WERI-Rb-1 (cell line): ENCODE measurements around the gene GALK2.
"Not testable (repeated sequence)": the region's sequence is repeated elsewhere in the genome, so short reads cannot be mapped to it uniquely, and the experiment has no call there.

Experiments
- DNase-seq: peaks from one replicate; pipeline ENCODE4 v3.0.0-alpha.2; 2020
- H3K27ac ChIP-seq: fragments of 250-450 bp; sonication (Bioruptor Pico); 2 replicates; pipeline ENCODE4 v1.5.1; 2020; ENCODE audit warnings: mild to moderate bottlenecking, moderate library complexity
- H3K27me3 ChIP-seq: fragments of 250-450 bp; sonication (Bioruptor Pico); 2 replicates; pipeline ENCODE4 v1.5.1; 2021; ENCODE audit warnings: mild to moderate bottlenecking, low read depth, moderate library complexity; ENCODE audit not compliant: insufficient read depth, severe bottlenecking
- H3K36me3 ChIP-seq: fragments of 250-450 bp; sonication (Bioruptor Pico); 2 replicates; pipeline ENCODE4 v1.5.1; 2020; ENCODE audit warnings: mild to moderate bottlenecking, moderate library complexity
- H3K4me3 ChIP-seq: 2 replicates; pipeline ENCODE4 v1.5.1; 2011; ENCODE audit warnings: low read depth, mild to moderate bottlenecking, control low read depth, low read length
- H3K9me3 ChIP-seq: fragments of 250-450 bp; sonication (Bioruptor Pico); 2 replicates; pipeline ENCODE4 v1.5.1; 2021; ENCODE audit warnings: mild to moderate bottlenecking, moderate library complexity; ENCODE audit not compliant: severe bottlenecking
- CTCF ChIP-seq: IDR thresholded peaks from 2 replicates; pipeline ENCODE4 v1.5.1; 2011; ENCODE audit warnings: low read depth, mild to moderate bottlenecking, control low read depth, inconsistent platforms, low read length

The GALK2 gene

GRCh38 chr15:49171790-49172189, 1.7 kb downstream of the GALK2 start:
- H3K27ac ChIP-seq, result no peak overlapping the region
- no peak overlapping the region for H3K4me3 ChIP-seq
- no peak for TF ChIP-seq CTCF
- no peaks in the 10 kb centered on the region for H3K36me3 ChIP-seq
- DNase-seq, result no peak
- no peaks in the 10 kb centered on the region for H3K9me3 ChIP-seq
- no peaks in the 10 kb centered on the region for H3K27me3 ChIP-seq

GRCh38 chr15:49174902-49175301, 4.9 kb downstream of the GALK2 start:
- Histone ChIP-seq H3K27me3 (no peaks in the 10 kb centered on the region), H3K27ac (no peak overlapping the region), H3K4me3 (no peak overlapping the region), H3K9me3 (no peaks in the 10 kb centered on the region), H3K36me3 (no peaks in the 10 kb centered on the region)
- TF ChIP-seq CTCF, result no peak
- DNase-seq, result no peak

- H3K27me3 ChIP-seq, H3K4me3 ChIP-seq, H3K27ac ChIP-seq, DNase-seq, H3K36me3 ChIP-seq, H3K9me3 ChIP-seq: not testable (repeated sequence)
Measured at GRCh38 chr15:49175582-49176397, 5.7 kb downstream of the GALK2 start.

- no peak overlapping the region for H3K4me3 ChIP-seq
- no peaks in the 10 kb centered on the region for H3K36me3 ChIP-seq
- H3K27ac ChIP-seq, result no peak overlapping the region
- H3K27me3 ChIP-seq, result no peaks in the 10 kb centered on the region
- no peak for DNase-seq
- TF ChIP-seq CTCF, result no peak
- no peaks in the 10 kb centered on the region for H3K9me3 ChIP-seq
Measured at GRCh38 chr15:49178497-49178896, 8.4 kb downstream of the GALK2 start.

GRCh38 chr15:49179433-49180190, 9.6 kb downstream of the GALK2 start:
- no peak for DNase-seq
- no peak for TF ChIP-seq CTCF

DNA sequence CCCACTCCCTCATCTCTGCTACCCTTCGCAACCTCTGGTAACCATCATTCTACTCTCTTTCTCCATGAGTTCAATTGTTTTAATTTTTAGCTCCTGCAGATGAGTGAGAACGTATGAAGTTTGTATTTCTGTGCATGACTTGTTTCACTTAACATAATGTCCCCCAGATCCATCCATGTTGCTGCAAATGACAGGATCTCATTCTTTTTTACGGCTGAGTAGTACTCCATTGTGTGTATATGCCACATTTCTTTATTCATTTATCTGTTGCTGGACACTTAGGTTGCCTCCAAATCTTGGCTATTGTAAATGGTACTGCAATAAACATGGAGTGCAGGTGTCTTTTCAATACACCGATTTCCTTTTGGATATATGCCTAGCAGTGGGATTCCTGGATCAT, 12.1 kb downstream of the GALK2 start:
- H3K9me3 ChIP-seq, result no peaks in the 10 kb centered on the region
- H3K27me3 ChIP-seq, result no peaks in the 10 kb centered on the region
- no peaks in the 10 kb centered on the region for H3K36me3 ChIP-seq
- no peak overlapping the region for H3K4me3 ChIP-seq
- no peak overlapping the region for H3K27ac ChIP-seq
- no peak for TF ChIP-seq CTCF
- no peak for DNase-seq

More at GRCh38 chr15:49179433-49180190, 9.6 kb downstream of the GALK2 start:
- no peaks in the 10 kb centered on the region for H3K9me3 ChIP-seq
- H3K27ac ChIP-seq, result no peak overlapping the region
- no peak overlapping the region for H3K4me3 ChIP-seq
- H3K36me3 ChIP-seq, result no peaks in the 10 kb centered on the region
- H3K27me3 ChIP-seq, result no peaks in the 10 kb centered on the region

DNA sequence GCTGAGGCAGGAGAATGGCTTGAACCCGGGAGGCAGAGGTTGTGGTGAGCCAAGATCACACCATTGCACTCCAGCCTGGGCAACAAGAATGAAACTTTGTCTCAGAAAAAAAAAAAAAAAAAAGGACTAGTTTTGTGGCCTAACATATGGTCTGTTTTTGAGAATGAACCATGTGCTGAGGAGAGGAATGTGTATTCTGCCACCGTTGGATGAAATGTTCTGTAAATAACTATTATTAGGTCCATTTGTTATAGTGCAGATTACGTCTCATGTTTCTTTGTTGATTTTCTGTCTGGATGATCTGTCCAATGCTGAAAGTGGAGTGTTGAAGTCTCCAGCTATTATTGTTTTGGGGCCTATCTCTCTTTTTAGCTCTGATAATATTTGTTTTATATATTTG, 13.7 kb downstream of the GALK2 start:
- not testable (repeated sequence) for H3K27ac ChIP-seq, H3K4me3 ChIP-seq, H3K9me3 ChIP-seq, DNase-seq, H3K36me3 ChIP-seq, H3K27me3 ChIP-seq
